Mucosa of descending colon (tissue), 3 donors: ENCODE results near the gene SPPL3. TPM values are rescaled to one million over a fixed set of nuclear protein-coding genes. Genes with fewer than 3 reads are reported as not detected.
"Not testable (repeated sequence)": the region's sequence is repeated elsewhere in the genome, so short reads cannot be mapped to it uniquely, and the experiment has no call there.

Experiments used
- ATAC-seq: fragments of 200-7000 bp; cut with Tn5 transposase; one replicate; pipeline ENCODE4 v1.9.1; 2020; ENCODE audit warnings: mild to moderate bottlenecking, moderate library complexity
- DNase-seq, 3 donors: peaks; one replicate each; pipeline ENCODE4 v3.0.0-alpha.2; 2020
- H3K36me3 ChIP-seq: fragments of 200-600 bp; one replicate; pipeline ENCODE4 v1.8.0; 2021; ENCODE audit warnings: low read depth, mild to moderate bottlenecking
- H3K4me1 ChIP-seq: fragments of 200-600 bp; one replicate; pipeline ENCODE4 v1.8.0; 2021; ENCODE audit warnings: low read depth, mild to moderate bottlenecking
- H3K4me3 ChIP-seq: fragments of 200-600 bp; one replicate; pipeline ENCODE4 v1.8.0; 2021; ENCODE audit warnings: mild to moderate bottlenecking
- H3K9me3 ChIP-seq: fragments of 200-600 bp; one replicate; pipeline ENCODE4 v1.8.0; 2021; ENCODE audit warnings: mild to moderate bottlenecking
- intact Hi-C, 2 donors: fragments of 100-400 bp; cut with DNase I in 1 of 2; cut with micrococcal nuclease in 1 of 2; formaldehyde crosslinking; loops; one replicate each; pipeline versions ENCODE4 v1.11.0 to v1.11.1; 2022; cut with DNase I, micrococcal nuclease
- total RNA-seq, 3 donors: library from RNA; stranded (reverse); fragmentation: NEBNext Ultra II Directional in 2 of 3; extraction: Animal tissue kit (Norgen Biotek cat#: 25700) in 2 of 3; gene quantifications; one replicate each; pipeline versions ENCODE4 v1.2.1 to v1.2.4, GENCODE V29; 2021 to 2023
- TF ChIP-seq, protein P1 (sequence below): fragments of 200-600 bp; IDR thresholded peaks from one replicate; pipeline ENCODE4 v1.8.0; 2022; ENCODE audit warnings: antibody characterized with exemption, mild to moderate bottlenecking
- donor health status: DM: no; HTN: no; CAD: no; lungs with moderate emphysema.
- donor health status: DM: no; HTN: no; CAD: no.
- donor health status: DM: no; HTN: yes; CAD: no.

The SPPL3 gene
- total RNA-seq, 3 donors from 2014 or later = 51.8 to 72.1 (median 65.6) TPM

GRCh38 chr12:120793357-120793756 lies 110.8 kb downstream of the SPPL3 start:
- intact Hi-C loops = no loop called here
- ATAC-seq (no peak), DNase-seq (no peak)
- Histone ChIP-seq H3K4me3 (no peak overlapping the region), H3K36me3 (no peaks in the 10 kb centered on the region), H3K9me3 (peaks cover 14% of the 10 kb centered on the region), H3K4me1 (no peaks in the 10 kb centered on the region)
- TF ChIP-seq, protein P1, sequence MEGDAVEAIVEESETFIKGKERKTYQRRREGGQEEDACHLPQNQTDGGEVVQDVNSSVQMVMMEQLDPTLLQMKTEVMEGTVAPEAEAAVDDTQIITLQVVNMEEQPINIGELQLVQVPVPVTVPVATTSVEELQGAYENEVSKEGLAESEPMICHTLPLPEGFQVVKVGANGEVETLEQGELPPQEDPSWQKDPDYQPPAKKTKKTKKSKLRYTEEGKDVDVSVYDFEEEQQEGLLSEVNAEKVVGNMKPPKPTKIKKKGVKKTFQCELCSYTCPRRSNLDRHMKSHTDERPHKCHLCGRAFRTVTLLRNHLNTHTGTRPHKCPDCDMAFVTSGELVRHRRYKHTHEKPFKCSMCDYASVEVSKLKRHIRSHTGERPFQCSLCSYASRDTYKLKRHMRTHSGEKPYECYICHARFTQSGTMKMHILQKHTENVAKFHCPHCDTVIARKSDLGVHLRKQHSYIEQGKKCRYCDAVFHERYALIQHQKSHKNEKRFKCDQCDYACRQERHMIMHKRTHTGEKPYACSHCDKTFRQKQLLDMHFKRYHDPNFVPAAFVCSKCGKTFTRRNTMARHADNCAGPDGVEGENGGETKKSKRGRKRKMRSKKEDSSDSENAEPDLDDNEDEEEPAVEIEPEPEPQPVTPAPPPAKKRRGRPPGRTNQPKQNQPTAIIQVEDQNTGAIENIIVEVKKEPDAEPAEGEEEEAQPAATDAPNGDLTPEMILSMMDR = no peak

GRCh38 chr12:120792456-120792855 lies 111.7 kb downstream of the SPPL3 start:
- ATAC-seq, H3K4me3 ChIP-seq, DNase-seq, H3K36me3 ChIP-seq, intact Hi-C loops, H3K4me1 ChIP-seq: not testable (repeated sequence)
- peaks cover 14% of the 10 kb centered on the region for H3K9me3 ChIP-seq

DNA sequence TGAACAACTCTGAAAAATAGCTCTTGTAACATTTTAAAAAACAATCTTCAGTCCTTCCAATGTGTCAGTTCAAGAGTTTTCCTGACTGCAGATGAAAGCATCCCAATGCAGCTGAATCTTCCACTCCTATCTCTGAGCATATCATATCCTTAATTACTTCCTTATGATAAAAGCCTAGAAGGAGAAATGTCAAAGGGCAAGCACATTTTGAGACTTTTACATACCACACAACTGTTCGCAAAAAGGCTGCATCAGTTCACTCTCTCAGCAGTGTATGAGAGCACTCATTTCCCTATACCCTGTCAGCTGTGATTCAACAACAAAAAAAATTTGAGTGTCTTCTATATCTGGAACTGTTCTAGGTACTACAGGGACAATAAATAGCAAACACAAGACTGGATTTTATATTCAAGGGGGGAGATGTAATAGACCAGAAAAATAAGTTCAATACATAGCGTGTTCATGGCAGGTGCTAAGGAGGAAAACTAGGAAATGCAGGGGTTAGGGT lies 112.4 kb downstream of the SPPL3 start:
- Histone ChIP-seq H3K4me3 (no peak overlapping the region), H3K36me3 (no peaks in the 10 kb centered on the region), H3K9me3 (peaks cover 13% of the 10 kb centered on the region), H3K4me1 (no peaks in the 10 kb centered on the region)
- DNase-seq (no peak), ATAC-seq (peak; percentile 35)
- intact Hi-C loops = no loop called here
- TF ChIP-seq, protein P1 = no peak

GRCh38 chr12:120790114-120790513 lies 114.0 kb downstream of the SPPL3 start:
- H3K36me3 ChIP-seq = no peaks in the 10 kb centered on the region
- DNase-seq (no peak), ATAC-seq (no peak)
- no peak overlapping the region for H3K4me3 ChIP-seq
- H3K9me3 ChIP-seq = no peaks in the 10 kb centered on the region
- no peaks in the 10 kb centered on the region for H3K4me1 ChIP-seq
- TF ChIP-seq, protein P1 = no peak
- intact Hi-C loops = no loop called here

DNA sequence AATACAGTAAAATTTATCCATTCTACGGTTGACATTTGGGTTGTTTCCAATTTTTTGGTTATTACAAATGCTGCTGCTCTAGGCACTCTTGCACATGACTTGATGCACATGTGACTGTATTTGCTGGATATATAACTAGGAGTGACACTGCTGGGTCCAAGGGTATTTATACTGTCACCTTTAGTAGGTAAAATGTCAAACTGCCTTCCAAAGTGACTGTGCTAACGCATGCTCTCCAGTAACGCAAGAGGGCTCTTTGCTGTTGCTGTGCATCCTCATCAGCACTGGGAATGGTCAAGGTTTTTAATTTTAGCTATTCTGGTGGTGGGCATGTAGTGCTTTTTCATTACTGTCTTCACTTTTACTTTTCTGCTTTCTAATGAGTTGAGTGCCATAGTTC lies 116.3 kb downstream of the SPPL3 start:
- intact Hi-C loops = no loop called here
- Histone ChIP-seq H3K4me1 (no peaks in the 10 kb centered on the region), H3K9me3 (no peaks in the 10 kb centered on the region), H3K4me3 (no peak overlapping the region), H3K36me3 (no peaks in the 10 kb centered on the region)
- ATAC-seq = no peak
- TF ChIP-seq, protein P1 = no peak
- no peak for DNase-seq

- Histone ChIP-seq H3K4me3 (no peak overlapping the region), H3K9me3 (no peaks in the 10 kb centered on the region), H3K4me1 (no peaks in the 10 kb centered on the region), H3K36me3 (no peaks in the 10 kb centered on the region)
- ATAC-seq (no peak), DNase-seq (no peak)
- intact Hi-C loops = no loop called here
- TF ChIP-seq, protein P1 = no peak
Observed at GRCh38 chr12:120784804-120785203, 119.4 kb downstream of the SPPL3 start.
